HG02678 (cell line): ENCODE data around the gene IGFBP6.

Source experiments
- ATAC-seq: cut with Tn5 transposase; IDR thresholded peaks from one replicate; pipeline ENCODE4 v1.9.1; 2021; ENCODE audit warnings: mild to moderate bottlenecking, moderate library complexity; ENCODE audit not compliant: unreplicated experiment

The IGFBP6 gene

DNA sequence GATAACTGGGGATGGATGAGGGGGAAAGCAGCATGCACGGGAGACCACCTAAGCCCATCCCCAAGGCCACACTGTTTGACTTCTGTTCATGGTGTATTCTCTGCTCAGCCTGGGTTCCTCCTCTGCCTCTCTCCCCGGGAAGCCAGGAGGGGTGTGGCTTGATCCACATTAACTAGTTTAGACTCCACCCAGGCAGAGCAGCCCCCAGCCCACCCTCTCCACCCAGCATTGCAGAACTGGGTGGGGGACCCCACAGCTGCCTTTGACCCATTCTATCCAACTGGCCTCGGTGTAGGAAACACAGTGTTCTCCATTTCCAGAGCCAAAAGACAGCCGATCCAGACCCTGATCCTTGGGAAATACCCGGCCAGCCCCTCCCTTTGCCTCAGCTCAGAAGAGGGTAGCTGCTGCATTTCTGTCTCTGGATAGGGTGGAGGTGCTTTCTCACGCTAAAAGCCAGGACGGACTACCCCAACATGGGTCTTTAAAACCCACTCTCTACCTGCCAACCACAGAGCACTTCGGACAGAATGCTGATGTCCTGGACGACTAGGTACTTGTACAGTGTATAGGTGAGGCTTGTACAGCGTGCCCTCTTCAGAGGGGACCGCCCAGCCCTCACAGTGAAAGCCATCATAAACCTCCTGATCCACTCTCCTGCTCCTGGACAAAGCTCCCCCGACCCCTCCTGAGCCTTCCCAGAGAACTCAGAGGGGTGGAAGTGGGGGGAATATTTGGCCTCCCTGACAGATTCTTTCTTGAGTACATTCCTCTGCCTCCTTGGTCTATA is 27.7 kb upstream of the IGFBP6 start:
- ATAC-seq = no peak

DNA sequence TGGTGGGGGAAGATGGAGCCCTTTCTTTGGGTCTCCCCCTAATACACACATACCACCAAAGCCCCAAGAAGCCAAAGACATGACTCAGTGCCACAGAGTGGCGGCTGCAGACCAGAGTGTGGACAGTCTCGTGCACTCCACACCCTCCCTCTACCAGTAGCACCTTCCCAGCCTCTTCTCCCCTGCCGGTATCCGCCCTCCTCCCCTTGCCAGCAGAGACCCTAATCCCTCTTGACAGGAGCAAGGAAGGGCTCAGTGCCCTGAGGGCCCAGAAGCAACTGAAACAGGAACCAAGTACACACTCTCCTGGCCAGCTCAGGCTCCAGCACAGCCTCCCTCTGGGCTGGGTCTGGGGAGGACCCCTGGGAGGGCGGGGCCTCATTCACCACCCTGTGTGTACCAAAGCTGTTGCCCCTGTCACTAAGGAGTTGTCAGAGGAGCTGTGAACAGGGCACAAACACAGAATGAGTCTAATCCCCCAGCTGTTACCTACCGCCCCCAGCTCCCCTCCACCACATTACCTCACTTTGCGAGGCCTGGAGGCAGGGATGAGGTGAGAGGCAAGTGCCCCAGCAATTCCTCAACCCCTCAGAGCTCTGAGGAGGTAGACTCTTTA is 26.5 kb upstream of the IGFBP6 start:
- ATAC-seq = no peak

DNA sequence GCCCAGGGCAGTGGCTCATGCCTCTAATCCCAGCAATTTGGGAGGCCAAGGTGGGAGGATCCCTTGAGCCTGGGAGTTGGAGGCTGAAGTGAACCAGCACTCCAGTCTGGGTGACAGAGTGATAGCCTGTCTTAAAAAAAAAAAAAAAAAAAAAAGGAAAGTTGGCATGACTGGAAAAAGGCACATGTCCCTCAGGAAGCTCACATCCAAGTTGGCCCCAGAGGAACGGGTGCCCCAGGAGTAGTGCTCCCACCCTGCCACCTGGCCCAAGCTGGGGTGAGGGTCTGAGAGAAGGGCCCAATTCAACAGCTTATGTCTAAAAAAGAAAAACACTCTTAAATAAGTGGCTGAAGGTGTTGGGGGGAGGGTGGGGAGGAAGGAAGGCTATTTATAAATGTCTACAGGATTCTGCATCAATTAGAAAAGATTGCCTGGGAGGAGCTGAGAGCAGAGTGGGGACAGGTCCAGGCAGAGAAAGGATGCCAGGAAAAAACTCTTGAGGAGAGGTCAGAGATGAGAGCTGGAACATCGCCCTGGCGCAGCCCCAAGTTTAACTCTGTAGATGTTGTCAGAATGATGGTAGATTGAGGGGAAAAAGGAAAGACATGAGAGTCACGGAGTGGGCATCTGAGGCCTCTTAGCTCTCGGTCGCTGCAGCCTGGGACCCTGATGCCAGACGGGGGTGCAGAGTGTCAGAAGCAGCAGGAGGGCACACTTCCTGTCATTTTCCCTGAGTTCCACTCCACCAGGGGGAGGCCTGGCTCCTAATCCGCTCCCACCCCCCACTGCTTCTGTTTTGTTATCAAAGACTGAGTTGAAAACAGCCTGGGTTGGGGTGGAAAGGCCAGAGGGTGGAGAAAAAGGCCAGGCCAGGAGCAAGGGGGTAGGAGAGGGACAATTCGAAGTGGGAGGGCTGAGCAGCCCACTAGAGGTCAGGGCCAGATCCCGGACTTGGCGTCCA is 25.6 kb upstream of the IGFBP6 start:
- no peak for ATAC-seq

DNA sequence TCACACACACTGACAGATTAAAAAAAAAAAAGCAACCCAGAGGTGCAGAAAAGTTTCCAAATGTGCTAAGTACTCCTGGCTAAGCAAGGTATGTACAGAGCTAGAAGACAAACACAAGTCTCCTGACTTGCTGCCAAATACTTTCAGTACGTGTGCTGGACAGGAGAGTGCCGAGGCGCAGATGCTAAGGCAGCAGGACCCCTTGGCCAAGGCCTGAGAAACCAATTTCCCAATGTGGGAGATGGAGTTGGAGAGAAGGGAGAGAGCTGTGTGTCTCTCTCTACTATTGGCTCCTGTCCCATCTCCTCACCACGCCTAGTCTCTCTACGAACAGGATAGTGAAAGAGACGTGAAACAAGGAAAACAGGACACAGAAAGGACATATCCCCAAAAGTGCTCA is 23.6 kb upstream of the IGFBP6 start:
- ATAC-seq = no peak

DNA sequence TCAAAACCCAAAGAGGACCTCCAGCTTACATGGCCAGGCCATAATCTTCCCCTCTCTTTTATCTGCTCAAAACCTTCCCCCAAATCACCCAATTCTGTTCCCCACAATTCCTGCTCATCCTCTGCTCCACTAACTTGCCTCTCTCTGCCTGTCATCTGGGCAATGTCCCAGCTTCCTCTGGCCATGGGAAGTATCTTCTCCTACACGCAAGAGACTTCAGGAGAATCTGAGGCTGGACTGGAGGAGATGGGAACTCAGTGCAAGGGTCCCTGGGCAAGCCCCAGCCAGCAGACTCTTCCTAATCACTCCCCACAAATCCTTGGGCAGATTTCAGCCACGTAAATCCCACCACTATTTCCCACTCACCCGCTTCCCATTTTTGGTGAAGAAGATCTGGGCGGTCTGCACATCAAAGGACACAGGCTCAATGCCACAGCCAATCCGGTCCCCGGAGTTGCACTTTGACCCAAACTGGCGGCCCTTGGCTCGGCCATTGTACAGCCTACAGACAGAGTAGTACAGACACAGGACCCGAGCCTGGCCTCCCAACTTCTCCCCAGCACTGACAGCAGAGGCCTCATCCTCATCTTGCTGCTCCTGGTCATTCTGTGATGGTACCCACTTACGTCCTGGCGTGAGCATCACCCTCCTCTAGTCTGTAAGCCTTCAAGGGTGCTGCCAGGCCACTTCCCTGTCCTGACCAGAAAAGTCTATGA is 23.0 kb upstream of the IGFBP6 start:
- no peak for ATAC-seq

DNA sequence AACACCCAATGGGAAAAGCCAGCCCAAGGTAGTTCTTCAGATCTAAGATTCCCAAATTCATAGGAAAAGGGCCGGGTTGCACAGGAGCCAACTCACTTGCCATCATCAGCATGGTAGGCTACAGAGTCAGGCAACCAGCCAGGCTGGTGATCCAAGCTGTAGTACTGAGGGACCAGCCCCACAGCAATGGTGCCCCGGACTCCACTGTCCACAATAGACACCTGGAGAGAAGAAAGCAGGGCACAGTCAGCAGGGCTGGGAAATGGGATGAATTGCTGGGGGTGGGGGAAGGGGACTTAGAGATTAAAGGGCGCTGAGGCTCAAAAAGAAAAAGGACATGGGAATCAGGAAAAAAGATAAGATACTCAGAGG is 22.5 kb upstream of the IGFBP6 start:
- ATAC-seq = no peak

DNA sequence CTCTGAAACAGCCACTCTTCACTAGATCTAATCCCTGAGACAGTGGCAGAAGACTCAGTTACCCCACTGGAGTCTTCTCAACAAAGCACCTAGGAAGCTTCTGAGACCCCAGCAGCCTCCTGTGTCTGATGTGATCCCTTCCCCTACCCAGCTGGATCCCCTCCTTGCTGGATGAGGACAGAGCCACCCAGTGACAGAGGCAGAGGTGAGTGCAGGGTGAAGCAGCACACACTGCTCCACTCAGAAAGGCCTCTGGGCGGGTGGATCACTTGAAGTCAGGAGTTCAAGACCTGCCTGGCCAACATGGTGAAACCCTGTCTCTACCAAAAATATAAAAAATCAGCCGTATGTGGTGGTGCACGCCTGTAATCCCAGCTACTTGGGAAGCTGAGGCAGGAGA is 21.0 kb upstream of the IGFBP6 start:
- ATAC-seq = no peak

DNA sequence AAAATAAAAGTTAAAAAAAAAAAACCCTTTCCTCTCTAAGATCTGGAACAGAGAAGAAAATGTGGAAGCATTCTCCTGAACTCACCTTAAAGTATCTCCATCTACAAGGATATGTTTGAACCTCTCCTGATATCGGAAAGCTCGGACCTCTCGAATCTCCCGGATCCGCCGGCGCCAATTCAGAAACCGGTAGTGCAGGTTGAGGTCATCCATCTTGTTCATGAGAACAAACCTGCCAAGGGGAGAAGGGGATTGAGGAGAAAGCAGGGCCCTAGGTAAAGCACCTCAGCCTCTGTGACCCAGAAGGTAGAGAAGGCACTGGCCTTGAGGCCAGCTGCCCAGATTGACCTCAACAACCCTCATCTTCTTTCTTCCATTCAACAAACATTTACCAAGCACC is 20.4 kb upstream of the IGFBP6 start:
- no peak for ATAC-seq

DNA sequence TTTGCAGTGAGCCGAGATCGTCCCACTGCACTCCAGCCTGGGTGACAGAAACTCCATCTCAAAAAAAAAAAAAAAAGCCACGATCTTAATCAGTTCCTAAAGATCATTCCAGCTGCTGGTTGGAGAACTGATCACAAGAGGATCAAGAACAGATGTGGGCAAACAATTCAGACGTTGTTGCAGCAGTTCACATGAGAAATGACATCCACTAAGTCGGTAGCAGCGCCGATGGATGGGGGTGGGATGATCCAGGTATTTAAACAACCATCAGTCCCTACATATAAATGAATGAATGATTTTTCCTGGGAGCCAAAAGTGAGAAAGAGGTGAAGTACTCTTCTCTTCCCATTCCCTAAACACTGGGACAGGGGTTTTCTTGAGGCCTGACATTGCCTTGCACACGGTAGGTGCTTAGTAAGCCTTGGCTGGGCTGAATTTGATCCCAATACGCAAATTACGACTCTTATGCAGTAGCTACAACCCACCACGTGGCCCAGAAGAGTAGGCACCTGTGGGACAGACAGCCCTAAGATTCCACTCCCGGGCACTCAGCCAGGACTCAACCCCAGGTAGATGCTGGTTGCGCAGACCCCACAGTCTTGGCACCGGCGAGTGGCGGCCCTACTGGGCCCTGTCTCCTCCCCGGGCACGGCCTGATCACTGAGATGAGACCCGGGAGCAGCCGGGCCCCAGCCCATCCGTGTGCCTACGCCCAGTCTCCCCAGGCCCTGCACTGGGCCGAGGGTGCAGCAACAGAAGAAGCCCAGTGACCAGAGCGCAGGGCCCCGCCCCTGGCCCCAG is 18.8 kb upstream of the IGFBP6 start:
- ATAC-seq = peak; percentile 10

DNA sequence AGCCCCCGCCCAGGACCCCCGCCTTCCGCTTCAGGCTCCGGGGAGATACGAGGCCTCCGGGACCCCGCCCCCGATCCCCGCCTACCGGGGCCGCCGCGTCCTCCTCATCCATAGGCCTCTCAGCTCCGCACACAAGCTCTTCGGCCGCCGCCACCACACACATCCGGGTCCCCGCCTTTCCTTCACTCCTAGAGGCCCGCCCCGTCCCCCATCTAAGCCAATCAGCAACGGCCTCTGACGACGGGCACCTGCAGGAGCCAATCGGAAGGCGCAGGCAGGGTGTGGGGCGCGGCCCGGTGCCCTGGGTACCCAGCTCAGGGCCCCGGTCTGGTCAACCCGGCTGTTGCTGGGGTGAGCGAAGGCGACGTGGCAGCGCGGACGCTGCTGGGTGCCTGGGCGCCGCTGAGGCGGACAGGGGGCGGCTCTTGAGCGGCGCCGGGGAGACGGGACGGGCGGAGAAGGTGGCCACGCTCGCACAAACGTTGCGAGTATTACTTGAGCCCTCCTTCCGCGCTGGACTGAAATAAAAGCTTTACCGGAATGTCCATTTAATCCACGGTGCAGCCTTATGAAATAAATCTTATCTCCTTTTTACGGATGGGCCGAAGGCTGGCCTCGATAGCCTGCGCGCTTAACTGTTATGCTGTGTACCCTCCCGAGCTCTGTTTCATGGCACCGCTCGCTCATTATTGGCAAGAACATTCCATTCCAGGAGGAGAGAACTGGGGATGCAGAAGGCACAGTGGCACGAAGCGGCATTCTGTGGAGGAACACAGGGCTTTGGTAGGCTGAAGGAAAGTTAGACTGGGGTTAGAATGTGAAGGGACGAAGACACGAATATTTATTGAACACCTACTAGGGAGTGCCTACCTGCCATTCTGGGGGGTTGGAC is 18.0 kb upstream of the IGFBP6 start, which contains the start of gene SPRYD3:
Gene SPRYD3, minus strand, starts transcription at position 165 of the 892 bp plus-strand sequence. Its CDS starts 57 bp downstream, at position 108.
- peak; percentile 97 for ATAC-seq

DNA sequence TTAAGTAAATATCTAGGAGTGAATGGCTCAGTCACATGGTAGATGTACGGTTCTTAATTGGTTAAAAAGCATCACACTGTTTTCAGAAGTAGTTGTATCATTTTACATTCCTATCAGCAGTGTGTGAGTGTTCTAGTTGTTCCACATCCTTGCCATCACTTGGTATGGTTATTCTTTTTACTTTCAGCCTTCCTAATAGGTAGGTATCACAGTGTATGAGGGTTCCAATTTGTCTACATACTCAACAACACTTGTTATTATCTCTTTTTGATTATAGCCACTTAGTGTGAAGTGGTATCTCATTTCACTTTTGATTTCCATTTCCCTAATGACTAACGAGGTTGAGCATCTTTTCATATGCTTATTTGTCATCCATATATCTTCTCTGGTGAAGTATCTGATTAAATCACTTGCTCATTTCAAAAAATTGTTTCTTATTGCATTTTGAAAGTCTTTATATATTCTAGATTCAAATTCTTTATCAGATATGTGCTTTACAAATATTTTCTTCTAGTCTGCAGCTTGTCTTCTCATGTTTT is 14.8 kb upstream of the IGFBP6 start:
- no peak for ATAC-seq

DNA sequence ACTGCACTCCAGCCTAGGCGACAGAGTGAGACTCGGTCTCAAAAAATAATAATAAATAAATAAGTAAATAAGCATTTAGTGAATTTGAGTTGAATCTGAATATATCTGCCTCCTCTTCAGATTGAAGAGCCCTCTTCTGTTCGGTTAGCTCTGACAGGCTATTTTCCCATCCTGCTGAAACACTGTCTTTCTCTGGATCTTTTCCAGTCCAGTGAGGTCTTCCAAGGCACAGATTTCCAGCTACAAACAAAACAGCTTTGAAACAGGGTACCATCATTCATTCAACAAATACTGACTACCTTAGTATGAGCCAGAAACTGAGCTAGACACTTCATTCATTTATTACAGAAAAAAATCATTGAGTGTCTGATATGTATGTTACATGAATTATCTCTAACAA is 11.1 kb upstream of the IGFBP6 start:
- no peak for ATAC-seq

DNA sequence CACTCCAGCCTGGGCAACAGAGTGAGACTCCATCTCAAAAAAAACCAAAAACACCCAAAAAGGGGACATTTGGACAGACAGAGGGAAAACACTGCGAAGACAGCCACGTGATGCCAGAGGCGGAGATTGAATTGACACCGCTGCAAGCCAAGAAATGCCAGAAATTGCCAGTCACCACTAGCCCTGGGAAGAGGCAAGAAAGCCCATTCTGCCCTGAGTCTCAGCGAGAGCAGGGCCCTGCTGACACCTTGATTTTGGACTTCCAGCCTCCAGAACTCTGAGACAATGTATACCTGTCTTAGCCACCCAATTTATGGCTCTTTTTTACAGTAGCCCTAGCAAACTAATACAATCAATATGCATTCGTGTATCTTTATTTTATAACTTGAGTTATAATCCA is 7.4 kb upstream of the IGFBP6 start:
- no peak for ATAC-seq

DNA sequence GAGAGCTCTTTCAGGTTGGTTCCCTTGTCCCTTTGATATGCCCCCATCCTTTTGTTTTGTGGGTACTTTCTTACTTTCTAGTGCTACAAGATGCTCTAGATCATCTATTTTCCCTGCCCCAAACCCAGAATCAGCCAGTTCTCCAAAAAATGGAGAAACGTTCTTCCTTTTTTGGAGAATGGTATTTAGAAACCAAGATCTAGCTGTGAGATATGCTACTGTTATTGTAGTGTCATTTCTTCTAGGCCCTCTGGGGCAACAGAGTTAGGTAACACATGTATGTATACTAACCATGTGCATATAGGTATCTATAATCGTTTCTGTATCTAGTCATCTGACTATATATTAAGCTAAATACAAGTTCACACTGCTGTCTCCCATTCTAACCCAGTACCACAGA is 6.9 kb upstream of the IGFBP6 start:
- no peak for ATAC-seq

DNA sequence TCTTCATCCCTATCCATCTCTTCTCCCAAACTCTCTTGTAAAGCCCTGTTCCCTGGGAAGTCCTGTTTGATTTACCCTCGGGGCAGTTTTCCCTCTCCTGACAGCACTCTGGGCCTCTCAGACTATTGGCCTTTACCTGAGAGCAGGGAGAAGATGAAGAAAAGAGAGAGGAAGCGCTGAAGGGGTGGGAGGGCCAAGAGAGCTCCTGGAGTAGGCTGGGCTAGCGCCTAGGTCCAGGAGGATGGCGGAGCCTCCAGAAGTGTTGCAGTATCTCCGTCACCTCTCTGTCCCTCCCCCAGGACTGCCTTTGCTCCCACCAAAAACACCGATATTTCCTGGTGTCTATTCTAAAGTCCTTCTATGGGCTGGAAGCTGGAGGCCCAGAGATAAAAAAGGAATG is 5.7 kb upstream of the IGFBP6 start:
- ATAC-seq = no peak

DNA sequence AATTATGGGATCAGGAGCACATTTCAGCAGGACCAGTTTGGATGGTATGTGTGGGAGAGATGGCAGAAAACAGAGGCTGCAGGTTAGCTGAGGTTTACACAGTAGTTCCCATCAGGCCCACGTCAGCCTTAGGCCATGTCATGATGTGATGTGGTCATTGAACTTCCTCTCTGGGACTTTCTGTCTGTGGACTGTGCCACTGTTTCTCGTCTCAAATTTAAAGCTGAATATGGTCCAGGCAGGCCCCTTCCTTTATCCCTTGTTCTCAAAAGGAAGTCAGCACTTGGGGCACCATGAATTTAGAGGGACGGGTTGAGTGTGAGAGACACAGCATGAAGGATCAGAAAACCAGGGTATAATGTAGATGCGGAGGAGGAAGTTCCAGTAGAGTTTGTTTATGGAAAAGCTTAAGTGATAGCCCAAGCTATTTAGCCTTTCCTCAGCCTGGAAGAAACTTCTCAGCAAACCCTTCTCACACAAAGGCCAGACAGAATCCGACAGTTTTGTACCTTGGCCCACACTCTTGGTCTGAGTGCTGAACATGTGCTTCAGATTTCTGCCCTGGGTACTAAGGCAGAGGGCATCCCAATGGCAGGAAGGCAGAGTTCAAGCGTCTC is 3.6 kb upstream of the IGFBP6 start:
- ATAC-seq = no peak

DNA sequence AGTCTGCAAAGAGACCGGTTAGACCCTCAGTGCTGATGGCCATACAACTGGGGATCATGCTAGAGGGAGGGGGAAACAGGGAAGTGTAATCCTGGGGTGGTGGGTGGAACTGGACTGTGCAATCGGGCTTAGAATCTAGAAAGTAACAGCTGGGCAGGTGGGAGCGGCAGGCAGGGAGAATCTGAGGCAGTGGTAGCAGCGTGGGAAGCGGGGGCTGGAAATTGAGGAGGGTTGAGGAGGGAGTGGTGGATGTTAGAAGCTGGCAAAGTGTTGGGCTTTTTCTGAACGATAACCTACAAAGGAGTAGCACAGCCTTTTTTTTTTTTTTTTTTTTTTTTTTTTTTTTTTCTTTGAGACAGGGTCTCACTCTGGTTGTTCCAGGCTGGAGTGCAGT is 3.1 kb upstream of the IGFBP6 start:
- ATAC-seq = no peak
